HG03469 (cell line): ENCODE results near the gene FBXO3.
A peak's percentile ranks its signal among the peaks of the same experiment; 100 is the strongest.

Experiments used
- ATAC-seq: cut with Tn5 transposase; IDR thresholded peaks from one replicate; pipeline ENCODE4 v1.9.1; 2021; ENCODE audit warnings: mild to moderate bottlenecking, moderate library complexity, moderate number of reproducible peaks; ENCODE audit not compliant: unreplicated experiment

The FBXO3 gene

GRCh38 chr11:33703788-33704187 lies 70.5 kb downstream of the FBXO3 start:
- ATAC-seq = no peak

- no peak for ATAC-seq
These were observed 71.1 kb downstream of the FBXO3 start for GRCh38 chr11:33703234-33703633.

GRCh38 chr11:33701302-33702230 lies 72.8 kb downstream of the FBXO3 start:
- no peak for ATAC-seq

- ATAC-seq = peak; percentile 57
These were observed 73.6 kb downstream of the FBXO3 start, which contains the start of gene C11orf91 for GRCh38 chr11:33700502-33701271. Gene C11orf91, minus strand, starts transcription at chr11:33700826. Its CDS starts 86 bp downstream, at chr11:33700740.

GRCh38 chr11:33700063-33700501 lies 74.2 kb downstream of the FBXO3 start:
- ATAC-seq = no peak

GRCh38 chr11:33699515-33700062 lies 74.7 kb downstream of the FBXO3 start:
- no peak for ATAC-seq

- no peak for ATAC-seq
These were observed 75.4 kb downstream of the FBXO3 start for GRCh38 chr11:33698921-33699320.

- ATAC-seq = no peak
These were observed 76.3 kb downstream of the FBXO3 start for GRCh38 chr11:33697997-33698396.

- no peak for ATAC-seq
These were observed 77.2 kb downstream of the FBXO3 start for GRCh38 chr11:33696931-33697638.

- ATAC-seq = no peak
These were observed 77.9 kb downstream of the FBXO3 start for GRCh38 chr11:33696411-33696810.

GRCh38 chr11:33695051-33695566 lies 79.2 kb downstream of the FBXO3 start:
- no peak for ATAC-seq

GRCh38 chr11:33694346-33695050 lies 79.8 kb downstream of the FBXO3 start:
- ATAC-seq = no peak

GRCh38 chr11:33692541-33692940 lies 81.8 kb downstream of the FBXO3 start:
- ATAC-seq = no peak

- no peak for ATAC-seq
These were observed 82.3 kb downstream of the FBXO3 start for GRCh38 chr11:33692013-33692504.

- ATAC-seq = no peak
These were observed 83.1 kb downstream of the FBXO3 start for GRCh38 chr11:33691066-33691864.
